ENCODE data around the gene CACNA1S. TPM values are rescaled to one million over a fixed set of nuclear protein-coding genes. Genes with fewer than 3 reads are reported as not detected.

Gene CACNA1S
- total RNA-seq, 1 donor from 2014 or later = not detected

DNA sequence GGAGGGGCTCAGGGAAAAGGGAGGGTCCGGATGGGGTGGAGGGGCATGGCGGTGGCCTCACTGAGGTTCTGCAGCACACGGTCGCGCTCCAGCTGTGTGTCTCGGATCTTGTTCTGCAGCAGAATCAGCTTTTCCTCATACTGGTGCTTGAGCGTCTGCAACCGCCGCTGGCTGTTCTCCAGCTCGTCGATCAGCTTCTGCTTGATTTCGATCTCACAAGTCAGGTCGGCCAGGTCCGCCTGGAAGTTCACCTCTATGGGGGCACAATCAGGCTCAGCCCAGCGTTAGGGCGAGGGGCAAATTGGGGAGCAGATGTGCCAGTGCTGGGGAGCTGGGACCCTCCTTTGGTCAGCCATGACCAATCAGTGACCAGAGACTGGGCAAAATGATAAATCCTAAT lies 113.9 kb downstream of the CACNA1S start:
- no peaks in the 10 kb centered on the region for H4K20me1 ChIP-seq (ENCODE audit: insufficient read depth, low read length)
- H3K4me1 Mint-ChIP-seq (ENCODE audit: low read depth, unreplicated experiment) = no peaks in the 10 kb centered on the region
- DNase-seq (ENCODE audit: low read depth) = no peak
- TF ChIP-seq EZH2 (IDR thresholded peaks at IDR 0.05; ENCODE audit: insufficient read depth, low read length) = no peak
- TF ChIP-seq, protein P1, sequence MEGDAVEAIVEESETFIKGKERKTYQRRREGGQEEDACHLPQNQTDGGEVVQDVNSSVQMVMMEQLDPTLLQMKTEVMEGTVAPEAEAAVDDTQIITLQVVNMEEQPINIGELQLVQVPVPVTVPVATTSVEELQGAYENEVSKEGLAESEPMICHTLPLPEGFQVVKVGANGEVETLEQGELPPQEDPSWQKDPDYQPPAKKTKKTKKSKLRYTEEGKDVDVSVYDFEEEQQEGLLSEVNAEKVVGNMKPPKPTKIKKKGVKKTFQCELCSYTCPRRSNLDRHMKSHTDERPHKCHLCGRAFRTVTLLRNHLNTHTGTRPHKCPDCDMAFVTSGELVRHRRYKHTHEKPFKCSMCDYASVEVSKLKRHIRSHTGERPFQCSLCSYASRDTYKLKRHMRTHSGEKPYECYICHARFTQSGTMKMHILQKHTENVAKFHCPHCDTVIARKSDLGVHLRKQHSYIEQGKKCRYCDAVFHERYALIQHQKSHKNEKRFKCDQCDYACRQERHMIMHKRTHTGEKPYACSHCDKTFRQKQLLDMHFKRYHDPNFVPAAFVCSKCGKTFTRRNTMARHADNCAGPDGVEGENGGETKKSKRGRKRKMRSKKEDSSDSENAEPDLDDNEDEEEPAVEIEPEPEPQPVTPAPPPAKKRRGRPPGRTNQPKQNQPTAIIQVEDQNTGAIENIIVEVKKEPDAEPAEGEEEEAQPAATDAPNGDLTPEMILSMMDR (IDR thresholded peaks at IDR 0.05; ENCODE audit: insufficient read depth, low read depth, low read length) = no peak
- H3K27ac ChIP-seq (ENCODE audit: low read depth, low read length) = no peak overlapping the region
- peaks cover 24% of the 10 kb centered on the region for H3K36me3 Mint-ChIP-seq (ENCODE audit: low read depth, unreplicated experiment)
- H3K9me3 ChIP-seq (ENCODE audit: insufficient read depth, low read depth, low read length) = no peaks in the 10 kb centered on the region
- H3K79me2 ChIP-seq (ENCODE audit: insufficient read depth, low read length) = no peaks in the 10 kb centered on the region
- H3K9ac ChIP-seq (ENCODE audit: low read length) = no peak overlapping the region
- no peaks in the 10 kb centered on the region for H3K9me3 Mint-ChIP-seq (ENCODE audit: unreplicated experiment)
- no peak overlapping the region for H3K4me2 ChIP-seq (ENCODE audit: low read length)
- H3K27me3 Mint-ChIP-seq (ENCODE audit: low read depth, unreplicated experiment) = peaks cover 17% of the 10 kb centered on the region
- H3K4me1 ChIP-seq (ENCODE audit: insufficient read depth, low read length) = no peaks in the 10 kb centered on the region
- H3K27me3 ChIP-seq (ENCODE audit: insufficient read depth, low read length) = no peaks in the 10 kb centered on the region
- H3K4me3 Mint-ChIP-seq (ENCODE audit: unreplicated experiment) = no peak overlapping the region
- H3K27ac Mint-ChIP-seq (ENCODE audit: unreplicated experiment) = no peak overlapping the region
- no peak overlapping the region for H3K4me3 ChIP-seq (ENCODE audit: insufficient read depth, low read depth, low read length)
- peaks cover 2% of the 10 kb centered on the region for H3K36me3 ChIP-seq (ENCODE audit: insufficient read depth, low read length)
- no peak for FAIRE-seq
- no peak overlapping the region for H2AFZ ChIP-seq (ENCODE audit: low read depth, low read length)

DNA sequence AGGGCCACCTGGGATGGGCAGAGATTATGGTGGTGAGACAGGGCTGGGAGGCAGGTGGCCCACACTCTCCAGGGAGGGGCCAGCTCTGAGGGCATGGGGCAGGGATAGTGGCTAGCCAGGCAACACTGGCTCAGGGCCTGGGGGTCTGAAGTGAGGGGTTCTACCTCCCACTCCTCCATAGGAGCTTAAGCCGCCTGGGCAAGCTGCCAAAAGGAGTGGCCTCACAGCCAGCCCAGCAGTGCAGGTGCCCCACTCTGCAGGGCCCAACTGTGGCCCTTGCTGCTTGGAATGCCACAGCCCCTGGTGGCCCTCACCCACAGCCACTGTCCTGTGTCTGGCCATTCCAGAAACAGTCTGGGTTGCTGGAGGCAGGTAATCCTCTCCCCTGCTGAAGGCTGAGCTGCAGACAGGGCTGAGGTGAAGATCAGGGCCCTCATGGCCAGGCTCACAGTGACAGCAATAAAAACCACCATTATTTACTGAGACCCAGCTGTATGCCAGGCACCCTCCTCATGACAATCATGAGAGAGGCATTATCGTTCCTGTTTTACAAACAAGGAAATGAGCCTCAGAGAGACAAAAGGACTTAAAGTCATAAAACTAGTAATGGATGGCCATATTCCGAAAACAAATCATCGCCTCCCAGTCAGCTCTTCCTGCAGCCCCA lies 119.7 kb downstream of the CACNA1S start:
- Histone ChIP-seq H4K20me1 (ENCODE audit: insufficient read depth, low read length) (no peaks in the 10 kb centered on the region), H3K4me3 (ENCODE audit: insufficient read depth, low read depth, low read length) (no peak overlapping the region), H3K79me2 (ENCODE audit: insufficient read depth, low read length) (no peaks in the 10 kb centered on the region), H3K4me2 (ENCODE audit: low read length) (no peak overlapping the region), H3K4me1 (ENCODE audit: insufficient read depth, low read length) (no peaks in the 10 kb centered on the region), H3K27ac (ENCODE audit: low read depth, low read length) (no peak overlapping the region), H3K9me3 (ENCODE audit: insufficient read depth, low read depth, low read length) (no peaks in the 10 kb centered on the region), H3K36me3 (ENCODE audit: insufficient read depth, low read length) (no peaks in the 10 kb centered on the region), H3K9ac (ENCODE audit: low read length) (no peak overlapping the region), H3K27me3 (ENCODE audit: insufficient read depth, low read length) (no peaks in the 10 kb centered on the region), H2AFZ (ENCODE audit: low read depth, low read length) (no peak overlapping the region)
- H3K27ac Mint-ChIP-seq (ENCODE audit: unreplicated experiment) = no peak overlapping the region
- H3K4me1 Mint-ChIP-seq (ENCODE audit: low read depth, unreplicated experiment) = no peaks in the 10 kb centered on the region
- FAIRE-seq = no peak
- H3K27me3 Mint-ChIP-seq (ENCODE audit: low read depth, unreplicated experiment) = peaks cover 15% of the 10 kb centered on the region
- no peak for DNase-seq (ENCODE audit: low read depth)
- no peak overlapping the region for H3K4me3 Mint-ChIP-seq (ENCODE audit: unreplicated experiment)
- peaks cover 24% of the 10 kb centered on the region for H3K36me3 Mint-ChIP-seq (ENCODE audit: low read depth, unreplicated experiment)
- TF ChIP-seq EZH2 (IDR thresholded peaks at IDR 0.05; ENCODE audit: insufficient read depth, low read length) = no peak
- TF ChIP-seq, protein P1 (IDR thresholded peaks at IDR 0.05; ENCODE audit: insufficient read depth, low read depth, low read length) = no peak
- H3K9me3 Mint-ChIP-seq (ENCODE audit: unreplicated experiment) = no peaks in the 10 kb centered on the region

DNA sequence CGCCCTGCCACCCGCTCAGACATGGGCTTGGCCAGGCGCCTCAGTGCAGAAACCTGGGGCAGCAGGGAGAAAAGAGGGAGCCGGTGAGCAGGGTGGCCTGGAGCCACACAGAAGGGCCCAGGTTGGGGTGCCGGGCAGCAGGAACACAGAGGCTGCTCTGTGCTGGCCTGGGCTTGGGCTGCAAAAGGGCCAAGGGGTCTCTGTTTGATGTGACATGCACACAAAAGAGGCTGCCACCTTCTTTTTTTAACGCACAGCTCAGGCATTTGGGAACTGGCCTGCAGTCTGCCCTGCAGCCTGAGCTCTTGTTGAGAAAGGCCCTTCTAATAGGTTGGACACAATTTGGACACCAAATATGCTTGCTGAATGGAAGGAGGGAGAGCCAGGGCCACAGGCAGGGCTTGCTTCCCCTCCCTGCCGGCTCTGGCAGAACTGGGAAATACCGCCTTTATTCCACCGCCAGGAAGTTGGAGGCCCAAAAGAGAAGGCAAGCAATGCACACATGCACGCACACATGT lies 121.1 kb downstream of the CACNA1S start:
- no peaks in the 10 kb centered on the region for H4K20me1 ChIP-seq (ENCODE audit: insufficient read depth, low read length)
- no peak overlapping the region for H3K4me3 Mint-ChIP-seq (ENCODE audit: unreplicated experiment)
- no peak overlapping the region for H3K27ac Mint-ChIP-seq (ENCODE audit: unreplicated experiment)
- no peak overlapping the region for H3K4me3 ChIP-seq (ENCODE audit: insufficient read depth, low read depth, low read length)
- H2AFZ ChIP-seq (ENCODE audit: low read depth, low read length) = no peak overlapping the region
- H3K27me3 ChIP-seq (ENCODE audit: insufficient read depth, low read length) = no peaks in the 10 kb centered on the region
- no peaks in the 10 kb centered on the region for H3K9me3 Mint-ChIP-seq (ENCODE audit: unreplicated experiment)
- peaks cover 21% of the 10 kb centered on the region for H3K36me3 Mint-ChIP-seq (ENCODE audit: low read depth, unreplicated experiment)
- H3K4me2 ChIP-seq (ENCODE audit: low read length) = no peak overlapping the region
- no peaks in the 10 kb centered on the region for H3K79me2 ChIP-seq (ENCODE audit: insufficient read depth, low read length)
- no peak overlapping the region for H3K27ac ChIP-seq (ENCODE audit: low read depth, low read length)
- no peak for DNase-seq (ENCODE audit: low read depth)
- no peaks in the 10 kb centered on the region for H3K36me3 ChIP-seq (ENCODE audit: insufficient read depth, low read length)
- TF ChIP-seq, protein P1 (IDR thresholded peaks at IDR 0.05; ENCODE audit: insufficient read depth, low read depth, low read length) = no peak
- no peak for TF ChIP-seq EZH2 (IDR thresholded peaks at IDR 0.05; ENCODE audit: insufficient read depth, low read length)
- H3K27me3 Mint-ChIP-seq (ENCODE audit: low read depth, unreplicated experiment) = peaks cover 6% of the 10 kb centered on the region
- no peak for FAIRE-seq
- no peak overlapping the region for H3K9ac ChIP-seq (ENCODE audit: low read length)
- no peaks in the 10 kb centered on the region for H3K9me3 ChIP-seq (ENCODE audit: insufficient read depth, low read depth, low read length)
- H3K4me1 Mint-ChIP-seq (ENCODE audit: low read depth, unreplicated experiment) = no peaks in the 10 kb centered on the region
- no peaks in the 10 kb centered on the region for H3K4me1 ChIP-seq (ENCODE audit: insufficient read depth, low read length)

Data from astrocyte (in vitro differentiated cells and primary cell).